HepG2 (cell line): ENCODE measurements around the gene CTDP1. TPM values are rescaled to one million over a fixed set of nuclear protein-coding genes. Genes with fewer than 3 reads are reported as not detected.

Experiments
- ATAC-seq: fragments of 200-7000 bp; cut with Tn5 transposase; 3 replicates; pipeline ENCODE4 v1.9.1; 2020; ENCODE audit warnings: mild to moderate bottlenecking, moderate library complexity
- BruUV-seq: library from RNA; stranded (reverse); fragments of 400-500 nt; replicated peaks from 2 replicates; lab custom pipeline; 2021; lab: Mats Ljungman, UMichigan
- CTCF ChIA-PET: fragments of 300-600 bp; formaldehyde crosslinking; extraction: SDS; loops from one replicate; lab custom pipeline; 2021; ENCODE audit warnings: low total read pairs, inconsistent platforms, low intra/inter-chr PET ratio; lab: Yijun Ruan, JAX
- POLR2A ChIA-PET: fragments of 350-600 bp; sonication (Branson Sonifier 250); formaldehyde crosslinking; loops from one replicate; lab custom pipeline; 2020; ENCODE audit warnings: antibody characterized with exemption, inconsistent platforms; lab: Yijun Ruan, JAX
- DNase-seq: peaks from one replicate; pipeline ENCODE4 v3.0.0-alpha.2; 2015; ENCODE audit warnings: low spot score
- FAIRE-seq: peaks from 3 replicates; lab custom pipeline; 2011; peaks lifted over from hg19 to GRCh38; lab: Jason Lieb, UNC
- H2AFZ ChIP-seq: one replicate; pipeline ENCODE4 v1.6.1; 2011; ENCODE audit warnings: low read length, inconsistent platforms
- H3K27ac ChIP-seq: fragments of 300-600 bp; 3 replicates; pipeline ENCODE4 v1.8.0; 2011; ENCODE audit warnings: mixed run types, mild to moderate bottlenecking, mixed read lengths, low read length, inconsistent platforms; ENCODE audit not compliant: insufficient read depth; ENCODE audit errors: extremely low read length
- H3K27me3 ChIP-seq, 2 experiments: fragments of 200-600 bp in 1 of 2; 2 replicates in 1 of 2; 3 replicates in 1 of 2; pipeline versions ENCODE4 v1.6.0 to v1.8.0; 2011; ENCODE audit warnings: low read length in 2 of 2, mild to moderate bottlenecking in 2 of 2, moderate library complexity in 2 of 2, inconsistent platforms in 1 of 2; ENCODE audit not compliant: insufficient read depth in 2 of 2, control insufficient read depth in 1 of 2
- H3K36me3 ChIP-seq, 2 experiments: fragments of 200-600 bp in 1 of 2; replicated peaks in 1 of 2; 2 replicates in 1 of 2; 3 replicates in 1 of 2; pipeline versions ENCODE4 v1.5.1 to v1.8.0; 2011; ENCODE audit warnings: low read length in 2 of 2, inconsistent platforms in 1 of 2; ENCODE audit not compliant: insufficient read depth in 2 of 2, control insufficient read depth in 1 of 2
- H3K4me1 ChIP-seq: 2 replicates; pipeline ENCODE4 v1.5.1; 2012; ENCODE audit warnings: low read length, inconsistent platforms; ENCODE audit not compliant: insufficient read depth
- H3K4me2 ChIP-seq: 2 replicates; pipeline ENCODE4 v1.6.0; 2011; ENCODE audit warnings: low read depth, low read length, inconsistent platforms
- H3K4me3 ChIP-seq, 3 experiments: fragments of 200-600 bp in 1 of 3; sonication (generic), shearing (Covaris generic) in 1 of 3; replicated peaks in 1 of 3; 2 replicates each; pipeline ENCODE4 v1.5.1; 2011 to 2016; ENCODE audit warnings: low read length in 3 of 3, inconsistent platforms in 2 of 3, low read depth in 2 of 3, mild to moderate bottlenecking in 2 of 3, control low read depth in 1 of 3, mixed read lengths in 1 of 3; ENCODE audit not compliant: insufficient read depth in 1 of 3
- H3K79me2 ChIP-seq: one replicate; pipeline ENCODE4 v1.6.1; 2011; ENCODE audit warnings: low read length, inconsistent platforms; ENCODE audit not compliant: insufficient read depth
- H3K9ac ChIP-seq: 2 replicates; pipeline ENCODE4 v1.6.0; 2011; ENCODE audit warnings: mild to moderate bottlenecking, low read depth, low read length, inconsistent platforms; ENCODE audit not compliant: insufficient read depth
- H3K9me3 ChIP-seq: 2 replicates; pipeline ENCODE4 v1.5.1; 2012; ENCODE audit warnings: mild to moderate bottlenecking, low read length
- H4K20me1 ChIP-seq: 2 replicates; pipeline ENCODE4 v1.6.0; 2011; ENCODE audit warnings: inconsistent platforms, mild to moderate bottlenecking, low read length, moderate library complexity; ENCODE audit not compliant: insufficient read depth
- AGO2 ChIP-seq: fragments of 200-400 bp; formaldehyde crosslinking; optimal IDR thresholded peaks from 2 replicates; pipeline ENCODE3; 2017; ENCODE audit warnings: mild to moderate bottlenecking, low read depth, low read length, moderate library complexity
- CCDC6 ChIP-seq: sonication (generic); formaldehyde crosslinking; IDR thresholded peaks from 2 replicates; pipeline ENCODE4 v1.8.1; 2022; ENCODE audit warnings: mild to moderate bottlenecking, missing genetic modification reagents, moderate library complexity
- FOSL1 ChIP-seq: sonication (generic); formaldehyde crosslinking; IDR thresholded peaks from 2 replicates; pipeline ENCODE4 v1.9.0; 2021; ENCODE audit warnings: missing genetic modification reagents, borderline replicate concordance
- NFYB ChIP-seq: sonication (generic); formaldehyde crosslinking; IDR thresholded peaks from 2 replicates; pipeline ENCODE4 v1.4.0; 2020; ENCODE audit warnings: missing genetic modification reagents
- NRL ChIP-seq: sonication (generic); formaldehyde crosslinking; IDR thresholded peaks from 2 replicates; pipeline ENCODE4 v1.5.0; 2020; ENCODE audit warnings: missing genetic modification reagents, mild to moderate bottlenecking, moderate library complexity, borderline replicate concordance
- SRSF1 ChIP-seq: fragments of 200-400 bp; formaldehyde crosslinking; optimal IDR thresholded peaks from 2 replicates; pipeline ENCODE3; 2017; ENCODE audit warnings: mild to moderate bottlenecking, low read depth, low read length, moderate library complexity
- SRSF9 ChIP-seq: fragments of 200-400 bp; formaldehyde crosslinking; IDR thresholded peaks from 2 replicates; pipeline ENCODE4 v1.6.1; 2018; ENCODE audit warnings: borderline replicate concordance, mild to moderate bottlenecking, low read depth, low read length; ENCODE audit not compliant: insufficient read depth, poor library complexity, severe bottlenecking
- SUZ12 ChIP-seq: fragments of 150-350 bp; IDR thresholded peaks from 2 replicates; pipeline ENCODE4 v1.6.1; 2014; ENCODE audit warnings: low read depth, low read length
- ZFP36L1 ChIP-seq: sonication (generic); formaldehyde crosslinking; IDR thresholded peaks from 2 replicates; pipeline ENCODE4 v1.8.0; 2022; ENCODE audit warnings: mild to moderate bottlenecking, missing genetic modification reagents, moderate library complexity
- ZFP90 ChIP-seq: sonication (generic); formaldehyde crosslinking; IDR thresholded peaks from 2 replicates; pipeline ENCODE4 v1.8.0; 2022; ENCODE audit warnings: missing genetic modification reagents, mild to moderate bottlenecking, inconsistent platforms, borderline replicate concordance
- ZNF510 ChIP-seq: sonication (generic); formaldehyde crosslinking; IDR thresholded peaks from 2 replicates; pipeline ENCODE4 v1.4.0; 2020; ENCODE audit warnings: low read depth, mild to moderate bottlenecking, missing genetic modification reagents
- ZNF660 ChIP-seq: sonication (generic); formaldehyde crosslinking; IDR thresholded peaks from 2 replicates; pipeline ENCODE4 v1.5.1; 2020; ENCODE audit warnings: mild to moderate bottlenecking, low read depth, missing genetic modification reagents, borderline replicate concordance
- ZNF841 ChIP-seq: sonication (generic); formaldehyde crosslinking; IDR thresholded peaks from 2 replicates; pipeline ENCODE4 v1.8.1; 2023; ENCODE audit warnings: missing genetic modification reagents, borderline replicate concordance
- ZSCAN22 ChIP-seq: sonication (generic); formaldehyde crosslinking; IDR thresholded peaks from 2 replicates; pipeline ENCODE4 v1.4.0; 2020; ENCODE audit warnings: mild to moderate bottlenecking, missing genetic modification reagents
- ZUFSP ChIP-seq: sonication (generic); formaldehyde crosslinking; IDR thresholded peaks from 2 replicates; pipeline ENCODE4 v1.9.0; 2021; ENCODE audit warnings: missing genetic modification reagents, mild to moderate bottlenecking, borderline replicate concordance
- WGBS: methylation state at CpG from one replicate; pipeline ENCODE4 v1.1.6; 2017; ENCODE audit warnings: low lambda C conversion rate; 5-methylcytosine and 5-hydroxymethylcytosine counted together
- in situ Hi-C: cut with HindIII; loops from 2 replicates; pipeline ENCODE4 v1.10.0; 2017; ENCODE audit warnings: low pct_unique_long_range_greater_than_20kb; ENCODE audit not compliant: extremely low pct_ligation_motif_present
- intact Hi-C: fragments of 100-400 bp; cut with micrococcal nuclease; formaldehyde crosslinking; loops from one replicate; pipeline ENCODE4 v1.10.0; 2022; ENCODE audit not compliant: unreplicated experiment
- polyA plus RNA-seq, 8 experiments: library from polyadenylated mRNA; depleted of rRNA in 3 of 8; stranded (reverse) in 7 of 8; unstranded in 1 of 8; fragments of >200 nt; fragmentation: Illumina TruSeq in 4 of 8; extraction: Trizol in 4 of 8; gene quantifications; 2 replicates each; pipeline versions ENCODE4 v1.2.1 to v1.2.3, GENCODE V29; 2011 to 2016; ENCODE audit warnings: low read depth in 4 of 8, missing spikeins in 1 of 8, mixed read lengths in 1 of 8; ENCODE audit not compliant: insufficient read depth in 1 of 8
- total RNA-seq, 5 experiments: library from RNA; depleted of rRNA; stranded (reverse); fragments of >200 nt; fragmentation: Illumina TruSeq; extraction: Trizol; gene quantifications; 2 replicates each; pipeline ENCODE4 v1.2.3, GENCODE V29; 2016; ENCODE audit warnings: low read depth in 1 of 5

CTDP1 gene
- total and polyA plus RNA-seq, 2 of the 13 experiments (the other 11 are each of a cell fraction or from before 2014, with no cell fraction given) = 6.9 to 11.0 TPM

GRCh38 chr18:79733135-79733701 is 53.6 kb downstream of the CTDP1 start:
- DNase-seq (no peak), FAIRE-seq (no peak)
- no peak overlapping the region for H3K4me2 ChIP-seq
- TF ChIP-seq AGO2 (peak; percentile 16), ZUFSP (CRISPR knock-in tag) (no peak)
- TF ChIP-seq, all 625 proteins: peak for 1
- ChIA-PET POLR2A (no interaction called here), CTCF (no interaction called here)
- Histone ChIP-seq H3K27ac (no peak overlapping the region), H4K20me1 (0 out of 2 replicates have a peak, but pooled peaks cover 3% of the 10 kb centered on the region), H3K27me3 (no peaks in the 10 kb centered on the region; a peak in 1 of 5 replicates), H3K36me3 (peaks cover 19 to 70% of the 10 kb centered on the region in 2 experiments; a peak in 4 of 5 replicates), H3K4me3 (no peak overlapping the region), H3K4me1 (no peaks in the 10 kb centered on the region), H2AFZ (no peak overlapping the region), H3K9ac (no peak overlapping the region), H3K79me2 (no peaks in the 10 kb centered on the region), H3K9me3 (no peaks in the 10 kb centered on the region)
- over 99% methylated on average over 23 of the region's 38 CpGs for WGBS
- ATAC-seq = no peak
- no TSS peak for BruUV-seq
- in situ Hi-C loops (no loop called here), intact Hi-C loops (no loop called here)

GRCh38 chr18:79733986-79734770 is 54.6 kb downstream of the CTDP1 start:
- POLR2A ChIA-PET = no interaction called here
- H3K4me2 ChIP-seq = no peak overlapping the region
- H3K36me3 ChIP-seq = peaks cover 19 to 70% of the 10 kb centered on the region in 2 experiments; a peak in 4 of 5 replicates
- intact Hi-C loops = no loop called here
- no peaks in the 10 kb centered on the region for H3K9me3 ChIP-seq
- CTCF ChIA-PET = no interaction called here
- no peak for ATAC-seq
- no peak overlapping the region for H3K4me3 ChIP-seq
- DNase-seq = no peak
- WGBS = 89% methylated on average over 32 of the region's 33 CpGs
- FAIRE-seq = no peak
- in situ Hi-C loops = no loop called here
- no peak overlapping the region for H3K9ac ChIP-seq
- no peaks in the 10 kb centered on the region for H3K79me2 ChIP-seq
- BruUV-seq = no TSS peak
- H3K4me1 ChIP-seq = no peaks in the 10 kb centered on the region
- 0 out of 2 replicates have a peak, but pooled peaks cover 3% of the 10 kb centered on the region for H4K20me1 ChIP-seq
- H3K27ac ChIP-seq = no peak overlapping the region
- H3K27me3 ChIP-seq = no peaks in the 10 kb centered on the region; a peak in 1 of 5 replicates
- no peak overlapping the region for H2AFZ ChIP-seq
- TF ChIP-seq AGO2 = no peak
- TF ChIP-seq SUZ12 = no peak
- TF ChIP-seq FOSL1 (CRISPR knock-in tag) = no peak
- TF ChIP-seq ZNF660 = no peak
- TF ChIP-seq ZNF841 (CRISPR knock-in tag) = no peak
- no peak for TF ChIP-seq CCDC6 (CRISPR knock-in tag)
- no peak for TF ChIP-seq NFYB
- TF ChIP-seq NRL (CRISPR knock-in tag) = no peak
- TF ChIP-seq ZNF510 = no peak
- TF ChIP-seq SRSF9 = no peak
- TF ChIP-seq ZFP36L1 (CRISPR knock-in tag) = no peak
- TF ChIP-seq SRSF1 = no peak
- TF ChIP-seq ZFP90 = no peak
- no peak for TF ChIP-seq ZSCAN22
